Measurements from ENCODE around the gene CACNA2D2.

Gene CACNA2D2

DNA sequence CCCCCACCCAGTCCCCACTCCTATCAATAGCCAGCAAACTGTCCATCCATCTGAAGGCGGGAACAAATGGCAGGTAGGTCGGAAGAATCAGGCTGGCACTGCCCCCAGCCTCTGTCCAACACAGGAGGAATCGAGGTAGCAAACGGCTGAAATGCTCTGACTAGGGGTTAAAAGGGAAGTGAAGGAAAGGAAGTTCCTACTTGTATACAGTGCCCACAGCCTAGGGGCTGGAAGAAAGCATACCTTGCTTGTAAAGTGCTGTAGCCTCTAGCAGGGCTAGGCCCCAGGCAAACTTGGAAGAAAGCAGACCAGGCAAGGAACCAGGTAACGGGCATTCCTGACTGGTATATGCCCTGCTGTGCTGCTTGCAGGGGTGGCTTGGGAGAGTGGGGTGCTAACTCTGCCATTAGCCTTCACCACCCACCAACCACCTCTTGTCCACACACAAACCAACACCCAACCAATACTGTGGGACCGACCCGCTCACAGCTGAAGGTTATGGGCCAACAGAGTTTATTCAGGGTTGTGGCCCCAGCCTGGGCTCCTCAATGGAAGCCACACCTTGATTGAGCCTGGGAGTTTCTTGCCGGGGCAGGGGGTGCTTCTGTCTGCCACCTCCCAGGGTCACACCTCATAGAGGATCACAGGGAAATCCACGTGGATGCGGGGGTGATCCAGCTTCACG, 177.8 kb downstream of the CACNA2D2 start:
- DNase-seq (ENCODE audit: low read depth): no peak

DNA sequence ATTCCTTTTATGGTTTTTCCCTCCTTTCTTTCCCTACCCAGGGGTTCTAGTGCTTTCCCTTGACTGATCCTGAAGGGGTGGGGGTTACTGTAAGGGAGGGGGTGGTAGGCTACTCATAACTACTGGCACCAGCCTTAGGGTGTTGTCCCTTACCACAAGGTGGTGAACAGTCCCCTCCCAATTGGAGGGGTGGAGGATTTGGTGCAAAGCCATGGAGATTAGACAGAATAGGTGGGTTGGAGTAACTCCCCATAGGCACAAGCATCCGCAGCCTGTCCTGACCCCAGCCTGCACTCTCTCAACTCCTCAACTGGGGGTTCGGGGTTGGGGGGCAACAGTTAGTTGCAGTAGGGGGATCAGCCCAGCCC, 178.3 kb downstream of the CACNA2D2 start:
- DNase-seq (ENCODE audit: low read depth): no peak

DNA sequence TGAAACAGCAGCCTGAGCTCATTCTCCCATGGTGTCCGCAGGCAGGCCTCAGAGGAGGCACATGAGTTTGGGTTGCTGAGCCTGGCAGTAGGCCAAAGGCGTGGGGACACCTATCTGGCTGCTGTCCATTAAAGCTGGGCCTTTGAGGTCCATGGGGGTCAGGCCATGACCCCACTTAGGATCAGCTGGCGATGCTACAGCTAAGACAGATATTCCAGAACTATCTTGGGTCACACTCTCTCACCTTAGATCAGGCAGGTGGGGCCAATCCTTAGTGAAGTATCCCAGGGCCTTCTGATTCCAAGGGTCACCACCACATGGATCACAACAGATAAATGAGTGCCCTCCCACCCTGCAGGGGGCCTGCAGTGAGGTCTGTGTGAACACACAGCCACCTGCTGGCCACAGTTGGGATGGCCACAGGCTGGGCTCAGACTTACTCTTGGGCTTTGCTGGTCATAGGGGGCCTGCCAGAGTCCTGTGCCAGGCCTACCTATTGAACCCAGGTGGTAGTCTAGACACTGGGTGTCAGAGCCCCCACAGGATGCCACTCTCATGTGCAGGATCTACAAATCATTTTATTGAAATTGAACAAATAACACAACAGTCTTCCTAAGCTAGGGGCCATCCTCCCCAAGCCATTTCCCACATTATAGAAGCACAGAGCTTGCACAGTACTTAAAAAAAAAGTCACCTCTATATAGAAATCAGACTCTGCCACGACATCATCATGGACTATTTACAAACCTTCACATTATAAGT, 178.9 kb downstream of the CACNA2D2 start:
- peak; percentile 30 for DNase-seq (ENCODE audit: low read depth)

DNA sequence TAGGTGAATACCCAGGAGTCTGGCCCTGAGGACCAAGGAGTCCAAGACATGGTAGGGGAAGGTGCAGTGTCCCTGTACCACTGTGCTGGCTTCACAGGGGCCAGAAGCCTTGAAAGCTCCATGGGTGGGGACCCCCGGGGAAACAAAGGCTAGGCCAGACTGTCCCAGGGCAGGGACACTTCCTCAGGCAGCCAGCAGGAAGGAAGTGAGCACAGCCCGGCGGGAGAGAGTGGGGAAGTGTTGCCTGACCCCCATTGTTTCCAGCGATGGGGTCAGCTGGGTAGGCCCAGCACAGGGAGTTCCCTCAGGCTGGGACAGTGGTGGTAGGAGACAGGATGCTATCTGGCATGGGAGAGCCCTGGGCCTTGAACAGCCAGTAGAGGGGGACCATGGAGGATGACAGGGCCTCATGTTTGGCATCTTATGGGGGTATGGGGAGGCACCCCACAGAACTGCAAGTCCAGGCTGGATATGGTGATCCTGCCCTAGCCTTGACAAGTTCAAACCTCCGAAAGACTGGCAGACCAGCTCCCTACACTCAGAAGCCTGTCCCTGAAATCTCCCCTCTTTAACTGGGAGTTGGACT, 179.7 kb downstream of the CACNA2D2 start:
- no peak for DNase-seq (ENCODE audit: low read depth)

DNA sequence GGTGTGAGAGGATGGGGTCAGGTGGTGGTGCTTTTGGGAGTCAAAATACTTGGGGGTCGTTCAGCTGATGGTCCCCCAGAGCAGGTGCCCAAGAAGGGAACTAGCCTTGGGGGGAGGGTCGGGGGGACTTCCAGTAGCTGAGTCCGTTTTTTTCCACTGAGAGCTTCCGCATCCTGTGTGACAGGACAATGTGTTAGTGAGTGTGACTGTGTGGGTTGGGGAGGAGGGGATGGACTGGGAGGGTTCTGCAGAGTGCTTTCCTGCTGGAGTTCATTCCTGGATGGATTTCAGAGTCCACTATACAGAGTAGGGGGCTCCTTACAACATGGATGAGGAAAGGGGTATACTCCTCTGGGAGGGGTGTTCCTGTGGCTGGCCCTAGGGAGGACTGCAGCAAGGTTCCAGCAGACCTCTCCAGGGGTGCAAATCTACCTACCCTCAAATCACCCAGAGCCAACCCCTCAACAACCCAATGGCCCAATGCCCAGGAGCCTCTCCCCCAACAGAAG, 180.3 kb downstream of the CACNA2D2 start:
- DNase-seq (ENCODE audit: low read depth): no peak

DNA sequence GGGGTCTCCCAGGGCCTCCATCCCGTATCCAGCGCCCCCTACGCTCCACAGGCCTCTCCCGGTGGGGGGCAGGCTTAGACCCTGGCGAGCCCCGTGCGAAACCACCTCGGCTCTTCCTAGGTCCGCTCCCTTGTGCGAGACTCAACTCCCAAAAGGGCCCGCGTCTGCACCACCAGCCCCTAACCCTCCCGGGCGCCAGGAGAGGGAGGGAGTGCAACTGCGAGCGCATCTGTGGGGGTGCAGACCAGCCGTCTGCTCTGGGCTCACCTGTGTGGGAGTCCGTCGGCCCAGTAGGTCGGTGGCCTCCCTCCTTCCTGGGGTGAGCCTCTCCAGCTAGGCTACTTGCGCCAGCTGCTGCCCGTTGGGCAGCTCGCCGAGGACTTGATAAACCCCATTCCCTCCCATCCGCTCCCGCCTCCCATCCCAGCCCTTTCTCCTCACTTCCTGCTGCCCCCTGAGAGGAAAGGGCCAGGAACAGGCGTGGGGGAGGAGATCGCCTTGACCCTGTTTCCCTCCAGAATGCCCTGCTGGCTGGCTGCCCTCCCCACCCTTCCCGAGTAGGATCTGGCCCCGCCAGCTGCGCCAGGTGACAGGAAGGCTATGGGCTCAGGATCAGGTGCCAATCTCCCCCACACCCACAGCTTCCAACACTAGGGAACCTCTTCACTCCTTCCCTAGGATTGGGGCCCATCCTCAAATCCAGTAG, 180.9 kb downstream of the CACNA2D2 start, which contains the start of gene HYAL2:
Gene HYAL2 (minus strand): TSS at position 360 of the 706 bp plus-strand sequence. CDS start 2,256 bp downstream, outside the sequence.
- no peak for DNase-seq (ENCODE audit: low read depth)

DNA sequence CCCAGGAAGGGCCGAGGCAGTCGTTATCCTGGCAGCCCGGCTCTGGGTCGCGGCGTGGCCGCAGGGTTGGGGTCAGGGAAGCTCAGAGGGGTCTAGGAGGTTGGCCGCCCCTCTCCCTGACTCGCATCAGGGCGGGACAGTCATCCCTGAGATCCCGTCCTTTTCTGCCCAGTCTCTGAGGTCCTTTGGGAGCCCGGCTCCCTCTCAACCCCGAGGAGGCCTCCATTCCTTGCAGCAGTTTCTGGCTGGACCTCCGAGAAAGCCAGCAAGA, 181.4 kb downstream of the CACNA2D2 start:
- DNase-seq (ENCODE audit: low read depth): no peak

DNA sequence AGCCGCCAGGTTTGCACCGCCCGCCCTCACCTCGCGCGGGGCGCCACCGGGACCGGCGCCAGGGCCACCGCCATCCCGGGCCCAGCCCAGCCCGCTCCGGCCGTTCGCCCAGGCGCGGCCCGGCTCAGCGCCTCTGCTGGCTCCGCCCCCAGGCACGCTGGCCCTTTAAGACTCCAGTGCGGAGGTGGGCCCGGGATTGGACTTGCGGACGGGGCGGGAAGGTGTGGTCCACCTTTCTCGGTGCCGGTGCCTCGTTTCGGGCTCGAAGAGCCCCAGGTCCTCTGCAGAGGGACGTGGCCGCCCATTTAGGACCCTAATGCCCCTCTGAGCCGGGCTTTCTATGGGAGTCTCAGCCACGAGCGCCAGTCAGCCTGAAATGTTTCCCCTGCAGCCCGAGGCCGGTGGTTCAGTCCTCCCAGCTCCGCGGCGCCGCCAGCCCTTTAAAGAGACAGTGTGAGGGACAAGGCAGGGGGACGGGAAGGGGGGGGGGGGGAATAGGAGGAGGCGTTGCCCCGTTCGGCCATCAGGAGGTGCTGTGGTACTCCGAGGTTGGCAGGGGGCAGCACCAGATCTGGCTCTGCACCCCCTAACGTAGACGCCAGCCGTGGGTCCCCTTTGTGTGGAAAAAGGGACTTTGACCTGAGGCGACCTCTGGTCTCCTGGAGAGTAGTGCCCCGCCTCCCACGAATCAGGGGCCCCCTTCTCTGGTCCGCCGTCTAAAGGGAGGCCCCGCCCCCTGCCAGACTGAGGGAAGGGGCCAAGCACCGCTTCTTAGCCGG, 181.9 kb downstream of the CACNA2D2 start:
- DNase-seq (ENCODE audit: low read depth): peak; percentile 64

DNA sequence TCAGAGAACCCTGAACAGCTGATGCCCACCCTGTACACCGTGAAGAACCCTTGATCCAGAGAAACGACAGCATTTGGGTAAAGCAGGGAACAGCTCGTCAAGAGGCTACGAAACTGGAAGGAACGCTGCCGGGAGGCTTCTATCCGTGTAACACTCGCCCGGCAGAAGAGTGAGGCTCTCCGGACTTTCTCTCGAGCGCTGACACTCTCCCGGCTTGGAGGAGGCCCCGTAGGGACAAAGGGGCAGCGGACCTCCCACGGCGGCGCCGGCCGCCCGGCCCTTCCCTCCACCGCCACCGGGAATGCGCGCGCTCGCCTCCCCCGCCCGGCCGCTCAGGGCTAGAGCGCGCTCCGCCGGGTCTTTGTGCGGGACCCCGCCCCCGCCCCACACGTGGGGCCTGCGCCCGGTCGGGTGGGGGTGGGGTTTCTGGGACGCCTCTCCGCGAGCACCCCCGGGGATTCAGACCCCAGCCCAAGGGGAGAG, 182.5 kb downstream of the CACNA2D2 start:
- DNase-seq (ENCODE audit: low read depth): peak; percentile 52

DNA sequence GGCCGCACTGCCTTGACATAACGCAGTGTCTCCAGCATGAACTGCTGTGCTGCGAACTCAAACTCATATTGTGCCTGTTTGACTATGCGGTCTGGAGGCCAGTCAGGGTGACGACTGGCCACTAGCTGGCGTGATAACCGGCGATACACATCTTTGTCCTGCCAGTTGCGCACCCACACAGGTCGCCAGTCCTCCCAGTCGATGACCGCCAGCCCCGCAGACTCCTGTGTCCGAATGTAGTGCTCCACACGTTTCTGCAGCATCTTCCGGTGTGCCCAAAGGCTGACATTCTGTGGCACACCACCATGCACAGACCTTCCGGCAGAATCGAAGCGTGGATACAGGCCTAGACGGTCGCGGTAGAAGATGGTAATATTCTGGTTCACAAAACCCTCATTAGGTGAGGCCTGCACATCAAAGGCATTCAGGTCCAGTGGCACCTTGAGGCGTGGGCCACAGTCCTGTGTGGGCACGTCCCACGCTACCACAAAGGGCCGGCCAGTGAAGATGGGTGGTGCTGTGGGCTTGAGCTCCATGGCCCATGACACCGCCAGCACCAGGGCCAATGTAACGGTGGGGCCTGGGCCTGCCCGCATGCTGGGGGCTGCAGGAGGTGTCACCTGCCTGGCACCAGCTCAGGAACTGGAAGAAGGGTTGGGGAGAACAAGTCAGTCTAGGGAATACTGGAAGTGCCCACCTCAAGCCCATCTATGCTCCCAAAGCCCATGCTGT, 183.4 kb downstream of the CACNA2D2 start:
- DNase-seq (ENCODE audit: low read depth): no peak

DNA sequence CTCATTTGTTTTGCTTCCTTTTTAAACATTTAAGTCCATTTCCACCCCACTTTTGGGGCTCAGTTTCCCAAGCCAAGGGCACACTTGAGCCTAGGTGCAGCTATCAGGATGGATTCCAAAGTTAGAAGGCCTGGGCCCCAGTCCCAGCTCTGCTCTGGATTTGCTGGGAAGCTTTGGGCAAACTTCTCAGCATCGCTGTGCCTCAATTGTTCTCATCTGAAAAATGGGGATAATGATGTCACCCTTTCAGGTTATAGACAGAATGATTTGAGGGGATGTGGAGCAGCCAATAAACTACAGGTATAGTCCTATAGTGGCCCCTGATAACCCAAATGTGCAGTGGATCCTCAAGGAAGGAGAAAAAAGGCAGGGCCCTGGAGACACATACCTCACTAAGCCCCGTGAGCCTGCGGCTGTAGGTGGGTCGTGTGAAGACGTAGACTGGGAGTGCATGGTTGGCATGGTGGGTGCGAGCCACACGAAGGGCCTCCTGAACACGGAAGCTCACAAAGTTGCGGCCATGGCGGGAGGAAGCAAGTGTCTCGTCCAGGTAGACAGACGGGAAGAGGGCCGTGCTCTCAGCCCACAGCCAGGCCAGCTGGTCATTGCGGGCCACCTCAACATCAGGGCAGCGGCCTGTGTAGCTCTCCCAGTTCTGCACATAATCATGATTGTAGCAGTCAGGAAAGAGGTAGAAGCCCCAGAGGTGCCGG, 184.1 kb downstream of the CACNA2D2 start:
- no peak for DNase-seq (ENCODE audit: low read depth)

DNA sequence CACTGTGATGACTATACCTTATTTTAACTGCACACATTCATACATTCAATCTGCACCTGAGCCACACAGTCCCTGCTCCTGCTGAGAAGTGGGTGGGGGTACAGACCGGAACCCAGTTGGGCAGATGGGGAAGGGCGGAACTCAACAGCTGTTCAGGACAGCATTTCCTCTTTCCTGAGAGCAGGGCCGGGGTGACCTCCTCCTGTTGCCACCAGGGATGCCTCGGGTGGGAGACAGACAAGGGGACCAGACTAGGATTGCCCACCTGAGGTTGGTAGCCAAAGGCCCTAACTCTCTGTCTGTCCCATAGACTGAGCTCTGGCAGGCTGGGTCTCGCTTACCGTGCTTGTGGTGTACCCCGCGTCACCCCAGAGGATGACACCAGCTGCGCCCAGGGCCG, 184.8 kb downstream of the CACNA2D2 start:
- no peak for DNase-seq (ENCODE audit: low read depth)

DNA sequence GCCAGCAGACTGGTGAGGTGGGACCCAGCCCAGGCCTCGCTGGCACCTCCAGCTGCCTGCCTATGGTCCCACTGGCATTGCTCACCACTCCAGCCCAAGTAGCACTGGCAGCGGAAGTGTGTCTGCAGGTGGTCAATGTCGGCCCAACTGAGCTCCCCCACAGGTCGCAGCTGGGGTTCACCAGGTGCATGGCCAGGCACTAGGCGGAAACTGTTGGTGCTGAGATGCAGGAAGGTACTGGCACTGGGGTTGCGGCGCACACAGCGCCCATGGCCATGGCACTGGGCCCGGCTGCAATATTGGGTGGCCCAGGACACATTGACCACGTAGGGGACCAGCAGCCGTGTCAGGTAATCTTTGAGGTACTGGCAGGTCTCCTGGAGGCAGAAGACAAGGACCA, 185.3 kb downstream of the CACNA2D2 start:
- DNase-seq (ENCODE audit: low read depth): no peak

DNA sequence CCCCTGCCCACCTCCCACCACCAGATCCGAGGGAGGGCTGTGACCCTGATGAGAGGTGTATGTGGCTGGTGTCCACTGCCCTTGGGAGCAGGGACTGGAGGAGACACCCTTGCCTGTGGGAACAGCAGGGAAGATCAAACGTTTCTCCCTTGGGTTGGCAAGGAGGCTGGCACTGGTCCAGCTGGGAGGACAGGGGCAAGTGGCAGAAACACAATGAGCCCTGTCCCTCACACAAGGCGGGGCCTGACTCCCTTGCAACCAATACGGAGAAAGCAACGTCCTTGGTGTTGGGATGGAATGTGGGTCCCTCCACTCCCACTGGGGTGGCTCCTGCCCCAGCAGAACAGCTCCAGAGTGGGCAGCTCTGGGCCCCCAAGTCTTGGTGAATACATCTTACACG, 186.1 kb downstream of the CACNA2D2 start:
- DNase-seq (ENCODE audit: low read depth): no peak

DNA sequence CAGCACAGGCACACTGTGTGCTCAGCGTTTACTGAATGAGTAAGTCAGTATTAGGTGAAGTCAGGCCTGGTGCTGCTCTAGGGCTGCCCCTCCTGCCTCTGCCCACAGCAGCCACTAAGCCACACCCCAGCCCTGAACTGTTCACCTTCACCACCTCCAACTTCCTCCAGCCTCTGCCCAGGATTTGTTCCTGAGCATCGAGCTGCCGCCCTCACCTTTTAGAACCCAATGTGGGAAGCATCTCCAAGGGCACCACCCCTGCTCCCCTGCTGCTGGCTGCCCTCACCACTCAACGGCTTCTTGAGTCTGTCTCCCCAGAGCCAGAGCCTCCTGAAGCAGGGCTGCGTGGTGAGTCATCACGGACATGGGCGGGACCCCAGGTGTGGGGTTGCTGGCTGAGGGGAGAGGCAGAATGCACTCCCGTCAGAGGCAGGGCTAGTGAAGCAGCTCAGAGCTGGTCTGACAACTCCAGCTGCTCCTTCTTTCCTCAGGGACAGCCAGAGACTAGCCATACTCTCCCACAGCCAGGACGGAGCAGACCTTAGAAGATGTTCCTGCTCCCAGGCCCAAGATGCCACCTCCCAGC, 186.7 kb downstream of the CACNA2D2 start:
- peak; percentile 62 for DNase-seq (ENCODE audit: low read depth)

DNA sequence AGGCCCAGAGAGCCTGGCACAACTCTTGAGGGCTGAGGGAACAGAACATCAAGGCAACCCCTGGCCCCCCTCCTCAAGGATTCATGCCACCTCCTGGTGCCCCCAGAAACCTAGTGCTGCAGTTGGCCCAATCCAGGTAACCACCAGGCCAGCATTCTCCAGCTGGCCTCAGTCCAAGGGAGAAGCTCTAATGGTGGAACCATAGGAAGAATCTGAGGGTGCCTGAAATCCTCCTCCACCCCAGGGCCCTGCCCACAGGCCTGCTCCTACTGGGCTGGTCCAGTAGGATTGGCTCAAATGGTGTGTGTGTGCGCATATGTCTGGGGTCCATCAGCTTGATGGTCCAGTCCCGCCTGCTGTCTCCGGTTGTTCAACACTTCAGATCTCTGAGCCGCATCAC, 188.6 kb downstream of the CACNA2D2 start:
- no peak for DNase-seq (ENCODE audit: low read depth)

DNA sequence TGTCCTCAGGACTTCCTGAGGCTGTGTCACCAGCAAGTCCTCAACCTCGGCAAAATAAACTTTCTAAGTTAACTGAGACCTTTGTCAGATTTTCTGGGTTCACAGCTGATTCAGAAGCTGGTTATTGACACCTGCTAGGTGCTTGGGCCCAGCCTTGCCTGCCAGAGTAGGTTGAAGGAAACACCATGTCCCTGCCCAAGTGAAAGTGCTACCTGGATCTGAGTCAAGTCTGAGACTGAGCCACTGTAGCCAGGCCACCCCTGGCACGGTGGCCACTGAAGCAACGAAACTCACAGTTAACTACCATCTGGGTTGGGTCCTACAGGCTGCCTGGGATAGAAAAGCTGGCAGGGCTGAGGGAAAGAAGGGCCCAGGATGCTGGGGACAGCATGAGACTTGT, 189.1 kb downstream of the CACNA2D2 start:
- DNase-seq (ENCODE audit: low read depth): no peak
